K562 treated with DMSO at 1 percent for 48 hours (cell line): ENCODE measurements around the gene DNAJA3. TPM values are rescaled to one million over a fixed set of nuclear protein-coding genes. Genes with fewer than 3 reads are reported as not detected.

Experiments used
- total RNA-seq: library from RNA; unstranded; fragments of 300-600 nt; gene quantifications from 2 replicates; pipeline ENCODE4 v1.2.3, GENCODE V29; 2022; ENCODE audit warnings: low replicate concordance; ENCODE audit errors: extremely low read depth

Gene DNAJA3
- total RNA-seq = not detected in 2 replicates

GRCh38 chr16:4425378-4426020, at the start of gene DNAJA3:
Gene DNAJA3, plus strand, starts transcription at chr16:4425868. Its CDS starts 14 bp downstream, at chr16:4425882.

GRCh38 chr16:4416200-4417032, 9.3 kb upstream of the DNAJA3 start, which contains the start of gene CORO7:
Gene CORO7, minus strand, starts transcription at chr16:4416596. Its CDS starts 78 bp downstream, at chr16:4416518.

GRCh38 chr16:4474192-4474961, 48.7 kb downstream of the DNAJA3 start, which contains the start of gene NMRAL1:
Gene NMRAL1, minus strand, starts transcription at chr16:4474625. Its CDS starts 493 bp downstream, at chr16:4474132.

GRCh38 chr16:4475880-4476788, 50.5 kb downstream of the DNAJA3 start, which contains the start of gene HMOX2:
Gene HMOX2, plus strand, starts transcription at chr16:4476398. Its CDS starts 29,127 bp downstream, at chr16:4505525.

Other genes with a start within 250 kb of the DNAJA3 start
- gene SRL, start 183.8 kb upstream of the DNAJA3 start, total RNA-seq = not detected in 2 replicates
- not detected in 2 replicates for gene TFAP4, start 152.8 kb upstream of the DNAJA3 start, total RNA-seq
- gene GLIS2, start 109.8 kb upstream of the DNAJA3 start, total RNA-seq = not detected in 2 replicates
- gene PAM16, start 74.5 kb upstream of the DNAJA3 start, total RNA-seq = not detected in 2 replicates
- not detected in 2 replicates for gene VASN, start 54.0 kb upstream of the DNAJA3 start, total RNA-seq
- 1,932 TPM in 1 of 2 replicates, not detected in the other for gene CORO7, start 9.3 kb upstream of the DNAJA3 start, total RNA-seq
- gene NMRAL1, start 48.8 kb downstream of the DNAJA3 start, total RNA-seq = not detected in 2 replicates
- gene HMOX2, start 50.5 kb downstream of the DNAJA3 start, total RNA-seq = not detected in 2 replicates
- gene CDIP1, start 112.9 kb downstream of the DNAJA3 start, total RNA-seq = not detected in 2 replicates
- not detected in 2 replicates for gene C16orf96, start 130.5 kb downstream of the DNAJA3 start, total RNA-seq
- not detected in 2 replicates for gene UBALD1, start 189.0 kb downstream of the DNAJA3 start, total RNA-seq
- not detected in 2 replicates for gene MGRN1, start 199.0 kb downstream of the DNAJA3 start, total RNA-seq